Neutrophil (primary cell): ENCODE data around the gene ATG13.

Experiments used
- H3K27ac ChIP-seq: fragments of 200-600 bp; sonication (generic); 2 replicates; pipeline ENCODE4 v1.5.1; 2016; ENCODE audit warnings: mild to moderate bottlenecking, moderate library complexity
- H3K27me3 ChIP-seq: fragments of 200-600 bp; sonication (generic); 2 replicates; pipeline ENCODE4 v1.6.0; 2016; ENCODE audit warnings: mild to moderate bottlenecking
- H3K36me3 ChIP-seq: fragments of 200-600 bp; sonication (generic); 2 replicates; pipeline ENCODE4 v1.5.1; 2017
- H3K4me1 ChIP-seq, 2 experiments: fragments of 200-600 bp in 1 of 2; sonication (generic) in 1 of 2; 1 replicate in 1 of 2; 2 replicates in 1 of 2; pipeline versions ENCODE4 v1.5.1 to v1.6.1; 2013 to 2016; ENCODE audit warnings: low read depth in 1 of 2, low read length in 1 of 2, mild to moderate bottlenecking in 1 of 2, moderate library complexity in 1 of 2; ENCODE audit not compliant: control insufficient read depth in 1 of 2, insufficient read depth in 1 of 2
- H3K4me3 ChIP-seq, 2 experiments: fragments of 200-600 bp in 1 of 2; sonication (generic) in 1 of 2; 1 replicate in 1 of 2; 2 replicates in 1 of 2; pipeline ENCODE4 v1.5.1; 2013 to 2016; ENCODE audit warnings: low read depth in 1 of 2, low read length in 1 of 2, mild to moderate bottlenecking in 1 of 2, moderate library complexity in 1 of 2
- H3K9me3 ChIP-seq: fragments of 200-600 bp; sonication (generic); 2 replicates; pipeline ENCODE4 v1.5.1; 2016
- TF ChIP-seq, protein P1 (sequence below): fragments of 200-600 bp; sonication (generic); IDR thresholded peaks from 2 replicates; pipeline ENCODE4 v1.5.1; 2016; ENCODE audit warnings: antibody characterized with exemption

Gene ATG13

DNA sequence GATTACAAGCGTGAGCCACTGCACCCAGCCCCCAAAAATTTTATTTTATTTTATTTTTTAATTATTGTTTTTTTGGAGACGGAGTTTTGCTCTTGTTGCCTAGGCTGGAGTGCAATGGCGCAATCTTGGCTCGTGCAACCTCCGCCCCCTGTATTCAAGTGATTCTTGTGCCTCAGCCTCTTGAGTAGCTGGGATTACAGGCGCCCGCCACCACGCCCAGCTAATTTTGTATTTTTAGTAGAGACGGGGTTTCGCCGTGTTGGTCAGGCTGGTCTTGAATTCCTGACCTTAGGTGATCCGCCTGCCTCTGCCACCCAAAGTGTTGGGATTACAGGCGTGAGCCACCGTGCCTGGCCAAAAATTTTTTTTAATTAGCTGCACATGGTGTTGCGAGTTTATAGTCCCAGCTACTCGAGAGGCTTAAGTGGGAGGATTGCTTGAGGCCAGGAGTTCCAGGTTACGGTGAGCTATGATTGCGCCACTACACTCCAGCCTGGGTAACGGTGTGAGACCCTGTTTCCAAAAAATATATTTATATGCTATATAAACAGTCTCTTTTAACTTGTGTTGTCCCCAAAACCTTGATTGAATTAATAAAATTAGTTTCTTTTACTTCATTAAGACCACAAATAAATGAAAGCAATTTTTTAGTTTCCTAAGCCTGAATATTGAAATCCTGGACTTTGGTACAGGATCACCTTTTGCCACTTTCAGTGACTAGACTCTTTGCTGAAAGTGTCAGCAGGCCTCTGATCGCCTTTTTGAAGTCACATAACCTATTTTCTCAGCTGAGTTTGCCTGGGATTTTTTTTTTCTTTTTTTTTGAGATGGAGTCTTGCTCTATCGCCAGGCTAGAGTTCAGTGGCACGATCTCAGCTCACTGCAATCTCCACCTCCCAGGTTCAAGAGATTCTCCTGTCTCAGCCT, 16.2 kb downstream of the ATG13 start:
- TF ChIP-seq, protein P1, sequence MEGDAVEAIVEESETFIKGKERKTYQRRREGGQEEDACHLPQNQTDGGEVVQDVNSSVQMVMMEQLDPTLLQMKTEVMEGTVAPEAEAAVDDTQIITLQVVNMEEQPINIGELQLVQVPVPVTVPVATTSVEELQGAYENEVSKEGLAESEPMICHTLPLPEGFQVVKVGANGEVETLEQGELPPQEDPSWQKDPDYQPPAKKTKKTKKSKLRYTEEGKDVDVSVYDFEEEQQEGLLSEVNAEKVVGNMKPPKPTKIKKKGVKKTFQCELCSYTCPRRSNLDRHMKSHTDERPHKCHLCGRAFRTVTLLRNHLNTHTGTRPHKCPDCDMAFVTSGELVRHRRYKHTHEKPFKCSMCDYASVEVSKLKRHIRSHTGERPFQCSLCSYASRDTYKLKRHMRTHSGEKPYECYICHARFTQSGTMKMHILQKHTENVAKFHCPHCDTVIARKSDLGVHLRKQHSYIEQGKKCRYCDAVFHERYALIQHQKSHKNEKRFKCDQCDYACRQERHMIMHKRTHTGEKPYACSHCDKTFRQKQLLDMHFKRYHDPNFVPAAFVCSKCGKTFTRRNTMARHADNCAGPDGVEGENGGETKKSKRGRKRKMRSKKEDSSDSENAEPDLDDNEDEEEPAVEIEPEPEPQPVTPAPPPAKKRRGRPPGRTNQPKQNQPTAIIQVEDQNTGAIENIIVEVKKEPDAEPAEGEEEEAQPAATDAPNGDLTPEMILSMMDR, result no peak

DNA sequence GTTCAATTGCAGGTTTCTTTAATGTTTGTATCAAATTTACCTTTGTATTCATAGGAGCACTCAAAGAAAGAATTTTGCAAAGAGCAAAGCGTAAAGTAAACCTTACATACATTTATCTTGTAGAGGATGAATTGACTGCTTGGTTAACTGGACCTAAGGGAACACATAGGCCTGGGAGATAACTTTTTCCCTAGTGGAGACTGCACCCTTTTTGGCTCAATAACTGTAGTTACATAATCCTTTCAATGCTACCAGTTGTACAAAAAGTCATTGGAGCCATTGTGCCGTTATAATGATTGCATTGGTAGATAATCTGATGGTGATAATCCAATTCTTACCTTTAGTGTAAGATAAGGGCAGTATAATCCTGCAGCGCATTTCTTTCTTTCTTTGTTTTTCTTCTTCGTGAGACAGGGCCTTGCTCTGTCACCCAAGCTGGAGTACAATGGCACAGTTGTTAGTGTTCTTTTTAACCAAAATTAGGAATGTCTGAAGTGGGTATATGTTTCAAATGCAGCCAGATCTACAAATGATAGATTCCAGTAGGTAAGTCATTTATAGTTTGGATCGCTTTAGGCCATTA, 18.3 kb downstream of the ATG13 start:
- TF ChIP-seq, protein P1, result no peak
- Histone ChIP-seq H3K27ac (peak overlapping the region; percentile 39), H3K36me3 (peaks cover 41% of the 10 kb centered on the region), H3K27me3 (no peaks in the 10 kb centered on the region), H3K4me1 (peaks cover 0 to 4% of the 10 kb centered on the region in 2 experiments), H3K4me3 (no peak overlapping the region), H3K9me3 (no peaks in the 10 kb centered on the region)

More for the DNA sequence above, 16.2 kb downstream of the ATG13 start:
- Histone ChIP-seq H3K9me3 (no peaks in the 10 kb centered on the region), H3K27me3 (no peaks in the 10 kb centered on the region), H3K27ac (no peak overlapping the region), H3K4me3 (no peak overlapping the region), H3K4me1 (no peaks in the 10 kb centered on the region), H3K36me3 (peaks cover 57% of the 10 kb centered on the region)

DNA sequence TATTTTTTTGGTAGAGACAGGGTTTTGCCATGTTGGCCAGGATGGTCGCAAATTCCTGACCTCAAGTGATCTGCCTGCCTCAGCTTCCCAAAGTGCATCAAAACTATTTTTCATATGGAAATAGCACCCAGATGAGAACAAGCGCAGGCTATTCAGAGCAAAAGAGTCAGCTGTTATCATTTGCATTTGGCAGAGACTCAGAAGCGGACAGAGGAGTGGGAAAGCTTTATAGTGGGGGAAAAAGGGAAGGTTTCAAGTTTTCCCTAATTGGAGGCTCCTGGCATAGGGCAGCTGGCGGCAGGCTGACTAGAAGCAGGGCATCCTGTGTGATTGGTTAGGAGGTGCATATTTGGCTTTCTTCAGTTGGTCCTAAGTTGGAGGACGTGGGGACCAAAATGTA, 20.2 kb downstream of the ATG13 start:
- Histone ChIP-seq H3K9me3 (no peaks in the 10 kb centered on the region), H3K27me3 (no peaks in the 10 kb centered on the region), H3K4me3 (no peak overlapping the region), H3K27ac (no peak overlapping the region), H3K36me3 (peaks cover 29% of the 10 kb centered on the region), H3K4me1 (peaks cover 0 to 6% of the 10 kb centered on the region in 2 experiments)
- TF ChIP-seq, protein P1, result no peak

DNA sequence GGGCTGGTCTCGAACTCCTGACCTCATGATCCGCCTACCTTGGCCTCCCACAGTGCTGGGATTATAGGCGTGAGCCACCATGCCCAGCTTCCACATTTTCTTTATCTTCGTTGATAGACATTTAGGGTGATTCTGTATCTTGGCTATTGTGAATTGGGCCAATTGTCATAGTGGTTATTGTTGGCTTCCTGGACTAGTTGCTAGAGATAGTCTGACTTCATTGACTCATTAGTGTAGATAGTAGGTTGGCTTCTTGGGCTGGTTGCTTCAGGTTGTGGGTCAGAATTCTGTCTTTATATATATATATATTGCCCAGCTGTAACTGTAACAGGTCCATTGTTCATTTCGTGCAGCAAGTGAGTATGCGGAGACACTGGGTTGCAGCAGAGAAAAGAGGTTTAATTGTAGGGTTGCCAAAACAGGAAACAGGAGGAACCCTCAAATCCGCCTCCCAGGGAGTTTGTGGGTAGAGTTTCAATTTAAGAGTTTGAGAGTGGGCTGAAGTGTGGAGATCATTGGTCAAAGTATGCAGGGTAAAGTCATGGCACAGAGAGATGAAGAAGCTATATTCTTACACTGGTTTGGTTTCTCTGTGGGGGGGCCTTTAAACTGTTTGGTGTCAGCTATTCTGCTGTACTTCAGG, 22.0 kb downstream of the ATG13 start:
- H3K4me1 ChIP-seq, result peaks cover 0 to 8% of the 10 kb centered on the region in 2 experiments
- H3K4me3 ChIP-seq, result no peak overlapping the region
- no peaks in the 10 kb centered on the region for H3K27me3 ChIP-seq
- no peak overlapping the region for H3K27ac ChIP-seq
- H3K9me3 ChIP-seq, result no peaks in the 10 kb centered on the region
- H3K36me3 ChIP-seq, result peaks cover 33% of the 10 kb centered on the region
- TF ChIP-seq, protein P1, result no peak

DNA sequence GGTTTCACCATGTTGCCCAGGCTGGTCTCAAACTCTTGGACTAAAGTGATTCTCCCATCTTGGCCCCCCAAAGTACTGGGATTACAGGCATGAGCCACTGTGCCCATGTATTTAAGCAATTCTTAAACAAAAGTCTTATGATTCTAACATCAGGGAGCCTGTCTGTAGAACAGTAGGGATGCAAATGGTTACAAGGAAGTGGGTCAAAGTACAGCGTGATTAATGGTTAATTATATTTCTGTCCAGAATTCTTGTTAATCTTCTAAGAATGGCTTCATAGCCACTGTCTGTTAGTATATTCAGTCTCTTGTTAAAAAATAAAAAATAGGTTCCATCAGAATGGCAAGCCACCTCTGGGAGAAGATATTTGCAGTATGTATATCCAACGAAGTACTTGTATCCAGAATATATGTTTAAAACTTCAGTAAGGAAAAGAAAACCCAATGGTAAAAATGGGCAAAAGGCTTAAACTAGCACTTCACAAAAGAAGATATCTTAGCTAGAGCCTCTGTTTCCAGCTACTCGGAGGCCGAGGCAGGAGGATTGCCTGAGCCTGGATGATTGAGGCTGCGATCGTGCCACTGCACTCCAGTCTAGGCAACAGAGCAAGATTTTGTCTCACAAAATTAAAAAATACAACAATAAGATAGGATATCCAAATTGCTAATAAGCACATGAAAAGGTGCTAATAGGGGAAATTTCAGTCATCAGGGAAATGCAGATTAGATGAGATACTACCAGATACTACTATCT, 22.9 kb downstream of the ATG13 start:
- Histone ChIP-seq H3K4me3 (no peak overlapping the region), H3K9me3 (no peaks in the 10 kb centered on the region), H3K4me1 (peaks cover 0 to 8% of the 10 kb centered on the region in 2 experiments), H3K36me3 (peaks cover 41% of the 10 kb centered on the region), H3K27ac (no peak overlapping the region), H3K27me3 (no peaks in the 10 kb centered on the region)
- TF ChIP-seq, protein P1, result no peak
